Adrenal gland (tissue), 12 donors: Measurements from ENCODE around the gene SSH3. TPM values are rescaled to one million over a fixed set of nuclear protein-coding genes. Genes with fewer than 3 reads are reported as not detected.
A peak's percentile ranks its signal among the peaks of the same experiment; 100 is the strongest.

Experiments used
- DNase-seq, 7 donors: peaks; one replicate each; pipeline ENCODE4 v3.0.0-alpha.2; 2019 to 2020
- H3K27ac ChIP-seq, 5 donors: fragments of 200-600 bp; sonication (generic) in 4 of 5; 1 replicate in 3 of 5; 2 replicates in 2 of 5; pipeline versions ENCODE4 v1.5.1 to v1.8.0; 2016 to 2020; ENCODE audit warnings: mild to moderate bottlenecking in 1 of 5
- H3K27me3 ChIP-seq: fragments of 200-600 bp; 2 replicates; pipeline ENCODE4 v1.8.0; 2021
- H3K36me3 ChIP-seq, 2 donors: fragments of 200-600 bp; replicated peaks in 1 of 2; 1 replicate in 1 of 2; 2 replicates in 1 of 2; pipeline versions ENCODE4 v1.5.1 to v1.8.0; 2018 to 2022
- H3K4me1 ChIP-seq, 2 donors: fragments of 200-600 bp; replicated peaks in 1 of 2; 1 replicate in 1 of 2; 2 replicates in 1 of 2; pipeline versions ENCODE4 v1.5.1 to v1.8.0; 2018 to 2021
- H3K4me3 ChIP-seq, 4 donors: fragments of 200-600 bp; sonication (generic) in 3 of 4; one replicate each; pipeline ENCODE4 v1.5.1; 2016 to 2018
- H3K9me3 ChIP-seq, 3 donors: fragments of 200-600 bp; sonication (generic) in 1 of 3; replicated peaks in 1 of 3; 1 replicate in 2 of 3; 2 replicates in 1 of 3; pipeline versions ENCODE4 v1.5.1 to v1.8.0; 2016 to 2021
- POLR2A ChIP-seq, 2 donors: fragments of 450-650 bp; IDR thresholded peaks; one replicate each; pipeline ENCODE4 v1.6.1; 2017; ENCODE audit warnings: antibody characterized with exemption in 2 of 2, mild to moderate bottlenecking in 2 of 2, moderate library complexity in 1 of 2
- WGBS, 4 donors: extraction: QIAGEN DNeasy Blood & Tissue Kit in 2 of 4; methylation state at CpG; one replicate each; pipeline versions ENCODE4 v1.1.5 to v1.1.7; 2013 to 2017; 5-methylcytosine and 5-hydroxymethylcytosine counted together
- intact Hi-C, 2 donors: fragments of 100-400 bp; cut with DNase I; formaldehyde crosslinking; loops; one replicate each; pipeline versions ENCODE4 v1.14.1 to v1.15.0; 2022 to 2023
- polyA plus RNA-seq, 3 donors: library from polyadenylated mRNA; stranded (reverse); fragments of 200-250 nt in 2 of 3; fragments of 350-450 nt in 1 of 3; fragmentation: Illumina TruSeq in 1 of 3; extraction: RNeasy Lipid Tissue Mini Kit (QIAGEN cat#74804) in 1 of 3; gene quantifications; one replicate each; pipeline ENCODE4 v1.2.3, GENCODE V29; 2013 to 2014
- total RNA-seq, 9 donors: library from RNA; depleted of rRNA in 4 of 9; stranded (reverse); fragments of >200 nt in 4 of 9; fragments of 120-200 nt in 1 of 9; fragmentation: NEBNext Ultra II Directional in 1 of 9; extraction: Animal tissue kit (Norgen Biotek cat#: 25700) in 1 of 9; gene quantifications; one replicate each; pipeline versions ENCODE4 v1.1.0 to v1.2.4, GENCODE V29; 2013 to 2023
- TF ChIP-seq, protein P1 (sequence below), 6 experiments: fragments of 450-650 bp in 4 of 6; fragments of 200-600 bp in 2 of 6; sonication (generic) in 1 of 6; IDR thresholded peaks; 1 replicate in 5 of 6; 2 replicates in 1 of 6; pipeline versions ENCODE4 v1.5.1 to v1.8.0; 2016 to 2021; ENCODE audit warnings: antibody characterized with exemption in 6 of 6, mild to moderate bottlenecking in 2 of 6, moderate library complexity in 1 of 6
- donor health status: healthy with polysubstance abuse.
- donor health status: Bipolar disorder and iron deficiency.
- donor health status: DM: yes; HTN: yes; CAD: no.
- donor health status: DM: no; HTN: no; CAD: no.
- donor health status: DM: no; HTN: no; CAD: no.
- donor health status: DM: yes; HTN: yes; CAD: no.

The SSH3 gene
- total and polyA plus RNA-seq, 12 donors = 4.2 to 35.2 (median 24.6) TPM

DNA sequence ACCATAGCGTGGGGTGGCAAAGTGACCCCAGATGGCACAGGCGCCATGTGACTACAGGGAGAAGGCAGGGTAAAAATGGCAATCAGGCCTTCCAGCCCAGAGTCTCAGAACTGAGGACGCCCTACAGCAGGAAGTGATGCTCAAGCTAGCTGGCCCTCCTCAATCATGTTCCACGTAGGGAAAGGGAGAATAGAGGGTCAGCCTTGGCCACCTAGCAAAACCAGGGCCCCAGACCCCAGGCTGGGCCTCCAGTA, 15.2 kb upstream of the SSH3 start:
- intact Hi-C loops = no loop called here
- peak overlapping the region in 2 of 4 donors; percentile 61 to 89 for H3K4me3 ChIP-seq
- peaks cover 0 to 67% of the 10 kb centered on the region in 2 donors for H3K36me3 ChIP-seq
- WGBS, 4 donors = 31 to 80% (median 38%) methylated on average over 1 to 4 of the region's 4 CpGs
- no peak for DNase-seq
- no peaks in the 10 kb centered on the region for H3K9me3 ChIP-seq
- H3K4me1 ChIP-seq = peaks cover 18 to 31% of the 10 kb centered on the region in 2 donors
- H3K27ac ChIP-seq = peak overlapping the region; percentile 91 to 95 (median 93)
- H3K27me3 ChIP-seq = no peaks in the 10 kb centered on the region
- TF ChIP-seq, protein P1, sequence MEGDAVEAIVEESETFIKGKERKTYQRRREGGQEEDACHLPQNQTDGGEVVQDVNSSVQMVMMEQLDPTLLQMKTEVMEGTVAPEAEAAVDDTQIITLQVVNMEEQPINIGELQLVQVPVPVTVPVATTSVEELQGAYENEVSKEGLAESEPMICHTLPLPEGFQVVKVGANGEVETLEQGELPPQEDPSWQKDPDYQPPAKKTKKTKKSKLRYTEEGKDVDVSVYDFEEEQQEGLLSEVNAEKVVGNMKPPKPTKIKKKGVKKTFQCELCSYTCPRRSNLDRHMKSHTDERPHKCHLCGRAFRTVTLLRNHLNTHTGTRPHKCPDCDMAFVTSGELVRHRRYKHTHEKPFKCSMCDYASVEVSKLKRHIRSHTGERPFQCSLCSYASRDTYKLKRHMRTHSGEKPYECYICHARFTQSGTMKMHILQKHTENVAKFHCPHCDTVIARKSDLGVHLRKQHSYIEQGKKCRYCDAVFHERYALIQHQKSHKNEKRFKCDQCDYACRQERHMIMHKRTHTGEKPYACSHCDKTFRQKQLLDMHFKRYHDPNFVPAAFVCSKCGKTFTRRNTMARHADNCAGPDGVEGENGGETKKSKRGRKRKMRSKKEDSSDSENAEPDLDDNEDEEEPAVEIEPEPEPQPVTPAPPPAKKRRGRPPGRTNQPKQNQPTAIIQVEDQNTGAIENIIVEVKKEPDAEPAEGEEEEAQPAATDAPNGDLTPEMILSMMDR (IDR thresholded peaks at IDR 0.05) = no peak
- no peak for TF ChIP-seq POLR2A (IDR thresholded peaks at IDR 0.05)

DNA sequence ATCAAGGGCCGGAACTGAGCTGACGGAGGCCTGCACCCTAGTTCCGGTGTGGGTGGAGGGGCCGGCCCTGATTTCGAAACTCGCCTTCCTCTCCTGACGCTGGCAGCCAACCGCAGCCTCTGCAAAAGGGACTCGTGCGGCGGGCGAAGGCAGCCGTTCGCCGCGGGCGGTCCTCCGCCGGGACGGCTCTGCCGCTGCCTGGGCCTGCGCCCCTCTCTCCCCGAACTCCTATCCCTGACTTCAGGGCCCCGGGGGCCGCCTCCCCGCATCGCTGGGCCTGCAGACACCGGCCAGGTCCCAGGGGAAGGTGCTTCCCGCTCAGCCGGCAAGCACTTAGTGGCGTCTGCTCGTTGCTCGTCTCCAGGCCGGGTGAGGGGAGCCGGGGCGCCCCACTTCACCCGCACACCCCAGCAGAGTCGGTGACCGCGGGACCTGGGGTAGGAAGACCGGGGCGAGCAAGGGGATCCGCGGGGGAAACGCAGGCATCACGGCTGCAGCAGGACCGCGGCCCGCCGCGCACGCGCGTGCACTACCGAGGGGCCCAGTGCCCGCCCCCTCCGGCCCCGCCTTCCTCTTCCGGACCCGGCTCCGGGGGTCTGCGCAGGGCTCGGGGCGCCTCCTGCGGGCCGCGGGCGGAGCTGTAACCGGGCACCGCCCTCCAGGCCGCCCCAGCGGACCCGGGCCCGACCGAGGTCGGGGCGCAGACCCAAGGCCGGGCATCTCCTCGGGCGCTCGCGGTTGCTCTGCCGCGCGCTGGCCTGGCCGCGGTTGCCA, 14.7 kb upstream of the SSH3 start:
- peaks cover 0 to 66% of the 10 kb centered on the region in 2 donors for H3K36me3 ChIP-seq
- no peaks in the 10 kb centered on the region for H3K9me3 ChIP-seq
- 0 to 1% (median 0%) methylated on average over 6 to 87 of the region's 87 CpGs; no CpG with 5 or more reads in 1 of the 4 donors for WGBS, 4 donors
- intact Hi-C loops = no loop called here
- peak overlapping the region; percentile 91 to 95 (median 93) for H3K27ac ChIP-seq
- no peaks in the 10 kb centered on the region for H3K27me3 ChIP-seq
- TF ChIP-seq POLR2A (IDR thresholded peaks at IDR 0.05) = peak; percentile 38 to 65
- TF ChIP-seq, protein P1 (IDR thresholded peaks at IDR 0.05) = peak in 3 of 6 experiments; percentile 23 to 63 (median 52)
- DNase-seq = peak; percentile 82 to 95 (median 90)
- peaks cover 18 to 33% of the 10 kb centered on the region in 2 donors for H3K4me1 ChIP-seq
- H3K4me3 ChIP-seq = peak overlapping the region; percentile 52 to 89 (median 70)

DNA sequence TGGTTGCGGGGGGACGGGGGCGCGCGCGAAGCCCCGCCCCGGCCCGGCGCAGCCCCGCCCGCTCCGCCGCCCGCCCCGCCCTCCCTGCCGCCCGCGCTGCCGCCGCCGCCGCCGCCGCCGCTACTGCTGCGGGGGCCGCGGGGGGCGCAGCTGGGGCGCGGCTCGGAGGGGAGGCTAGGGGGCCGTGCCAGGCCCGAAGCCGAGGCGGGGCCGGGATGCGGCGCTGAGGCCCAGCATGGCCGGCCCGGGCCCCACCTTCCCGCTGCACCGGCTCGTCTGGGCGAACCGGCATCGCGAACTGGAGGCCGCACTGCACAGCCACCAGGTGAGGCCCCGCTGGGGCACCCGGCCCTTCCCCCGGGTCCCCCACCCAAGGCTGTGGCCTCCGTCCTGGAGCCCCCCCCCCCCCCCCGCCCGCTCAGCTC, 14.1 kb upstream of the SSH3 start, which contains the start of gene ANKRD13D:
ANKRD13D (plus strand) TSS at position 78 of the 425 bp plus-strand sequence; CDS start at position 236, 158 bp downstream.
- H3K4me1 ChIP-seq = peaks cover 18 to 33% of the 10 kb centered on the region in 2 donors
- H3K27me3 ChIP-seq = no peaks in the 10 kb centered on the region
- no peaks in the 10 kb centered on the region for H3K9me3 ChIP-seq
- WGBS, 4 donors = 0% methylated on average over 1 to 56 of the region's 56 CpGs
- peaks cover 0 to 66% of the 10 kb centered on the region in 2 donors for H3K36me3 ChIP-seq
- DNase-seq = peak in 1 of 7 donors; percentile 51
- intact Hi-C loops = no loop called here
- peak within 1 kb of the TSS; percentile 91 to 95 (median 93) for H3K27ac ChIP-seq
- peak within 1 kb of the TSS; percentile 52 to 89 (median 70) for H3K4me3 ChIP-seq
- TF ChIP-seq POLR2A (IDR thresholded peaks at IDR 0.05) = no peak
- TF ChIP-seq, protein P1 (IDR thresholded peaks at IDR 0.05) = no peak

DNA sequence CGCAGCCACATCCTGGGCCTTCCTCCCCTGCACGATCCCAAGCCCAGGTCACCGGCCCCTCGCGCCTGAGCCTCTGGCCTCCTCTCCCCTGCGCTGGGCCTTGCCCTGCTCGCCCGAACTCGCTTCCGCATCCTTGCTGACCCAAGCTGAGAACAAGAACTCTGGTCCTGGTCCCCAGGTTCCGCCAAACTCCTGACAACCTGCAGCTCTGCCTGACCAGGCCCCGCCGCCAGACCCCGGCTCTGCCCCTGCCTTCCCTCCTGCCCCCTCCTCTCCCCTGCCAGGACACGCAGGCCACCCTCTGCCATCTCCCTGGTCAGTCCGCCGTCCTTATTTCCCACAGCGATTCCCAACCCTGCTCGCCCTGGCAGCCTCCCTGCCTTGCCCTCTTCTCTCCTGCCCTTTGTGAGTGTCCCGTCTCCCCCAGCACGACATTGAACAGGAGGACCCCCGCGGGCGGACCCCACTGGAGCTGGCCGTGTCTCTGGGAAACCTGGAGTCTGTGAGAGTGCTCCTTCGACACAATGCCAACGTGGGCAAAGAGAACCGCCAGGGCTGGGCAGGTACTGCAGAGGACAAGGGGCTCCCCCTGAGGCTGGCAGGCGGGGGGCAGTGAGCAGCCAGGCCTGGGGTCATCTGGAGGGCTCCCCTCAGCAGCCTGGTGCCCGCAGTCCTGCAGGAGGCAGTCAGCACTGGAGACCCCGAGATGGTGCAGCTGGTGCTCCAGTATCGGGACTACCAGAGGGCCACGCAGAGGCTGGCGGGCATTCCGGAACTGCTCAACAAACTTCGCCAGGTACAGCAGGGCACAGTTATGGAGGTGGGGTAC, 13.5 kb upstream of the SSH3 start:
- 8 to 30% (median 22%) methylated on average over 19 to 36 of the region's 36 CpGs for WGBS, 4 donors
- peak overlapping the region in 2 of 4 donors; percentile 59 to 61 for H3K4me3 ChIP-seq
- peaks cover 0 to 60% of the 10 kb centered on the region in 2 donors for H3K36me3 ChIP-seq
- intact Hi-C loops = no loop called here
- no peaks in the 10 kb centered on the region for H3K27me3 ChIP-seq
- no peaks in the 10 kb centered on the region for H3K9me3 ChIP-seq
- H3K27ac ChIP-seq = peak overlapping the region in 2 of 5 donors; percentile 62 to 91
- TF ChIP-seq POLR2A (IDR thresholded peaks at IDR 0.05) = no peak
- TF ChIP-seq, protein P1 (IDR thresholded peaks at IDR 0.05) = no peak
- peaks cover 18 to 33% of the 10 kb centered on the region in 2 donors for H3K4me1 ChIP-seq
- DNase-seq = peak in 3 of 7 donors; percentile 51 to 72 (median 57)
